ENCODE results near the gene MBOAT7.
"Not testable (repeated sequence)": the region's sequence is repeated elsewhere in the genome, so short reads cannot be mapped to it uniquely, and the experiment has no call there.

Gene MBOAT7

DNA sequence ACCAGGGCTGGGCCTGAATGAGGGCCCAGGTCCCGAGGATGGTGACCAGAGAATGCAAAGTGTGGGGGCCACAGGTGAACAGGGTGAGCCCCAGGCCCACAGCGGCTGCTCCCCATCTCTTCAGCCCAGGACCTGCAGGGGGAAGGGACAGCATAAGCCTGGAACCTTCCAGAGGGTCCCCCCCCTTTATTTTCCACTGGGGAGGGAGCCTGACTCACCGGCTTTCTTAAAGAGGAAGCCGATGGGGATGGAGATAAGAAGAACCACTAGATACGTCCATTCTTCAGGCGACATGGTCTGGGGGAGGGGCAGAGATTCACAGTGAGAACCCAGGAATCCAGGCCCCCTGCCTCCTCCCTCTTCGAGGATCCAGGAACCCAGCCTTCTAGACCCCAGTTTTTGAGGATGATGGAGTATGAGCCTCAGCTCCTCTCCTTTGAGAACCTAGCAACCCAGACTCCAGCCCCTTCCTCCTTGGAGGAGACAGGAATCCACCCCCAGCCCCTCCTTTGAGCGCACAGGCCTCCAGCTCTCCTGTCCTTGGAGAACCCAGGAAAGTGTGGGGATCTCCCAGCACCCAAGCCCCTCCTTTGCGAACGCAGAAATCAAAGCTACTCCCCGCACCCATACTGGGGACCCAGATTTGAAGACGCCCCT, 1.0 kb downstream of the MBOAT7 start:
- DNase-seq (ENCODE audit: low read depth), result no peak

DNA sequence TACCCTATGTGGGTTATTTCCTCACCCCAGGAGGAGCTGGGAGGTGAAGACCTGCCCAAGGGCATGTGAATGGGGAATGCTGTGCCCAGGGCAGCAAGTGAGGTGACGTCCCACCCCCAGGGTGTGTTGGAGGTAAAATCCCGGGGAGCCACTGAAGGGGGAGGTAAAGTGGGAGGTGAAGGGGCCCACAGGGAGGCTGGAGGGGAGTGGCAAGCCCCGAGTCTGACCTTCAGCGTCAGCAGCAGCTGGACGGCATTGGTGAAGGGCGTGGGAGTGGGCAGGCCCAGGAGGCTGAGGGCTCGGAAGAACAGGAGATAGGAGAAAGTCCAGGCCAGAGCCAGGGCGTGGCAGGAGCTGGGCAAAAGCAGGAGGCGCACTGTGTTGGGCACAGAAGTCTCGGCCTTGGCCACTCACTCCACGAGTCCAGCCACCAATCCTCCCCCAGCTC, 2.4 kb downstream of the MBOAT7 start:
- DNase-seq (ENCODE audit: low read depth), result no peak

DNA sequence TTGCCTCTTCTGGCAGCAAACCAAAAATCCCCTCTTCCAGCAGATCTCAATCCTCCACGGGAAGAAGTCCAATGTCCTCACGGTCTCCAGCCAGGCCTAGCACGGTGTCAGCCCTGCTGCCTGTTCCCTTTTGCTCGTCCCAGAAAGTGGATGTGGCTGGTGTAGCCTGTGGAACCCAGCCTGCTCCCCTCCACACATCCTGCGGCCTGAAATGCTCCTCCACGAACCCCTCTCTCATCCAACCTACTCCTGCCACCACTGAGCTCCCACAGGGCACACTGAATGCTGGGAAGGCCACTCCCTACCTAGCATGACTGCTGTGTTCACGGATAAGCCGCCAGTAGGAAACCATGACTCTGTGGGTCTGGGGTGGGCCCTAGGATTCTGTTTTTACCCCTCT, 3.0 kb downstream of the MBOAT7 start:
- DNase-seq (ENCODE audit: low read depth), result no peak

GRCh38 chr19:54183431-54183830, 5.9 kb downstream of the MBOAT7 start:
- no peak for DNase-seq (ENCODE audit: low read depth)

DNA sequence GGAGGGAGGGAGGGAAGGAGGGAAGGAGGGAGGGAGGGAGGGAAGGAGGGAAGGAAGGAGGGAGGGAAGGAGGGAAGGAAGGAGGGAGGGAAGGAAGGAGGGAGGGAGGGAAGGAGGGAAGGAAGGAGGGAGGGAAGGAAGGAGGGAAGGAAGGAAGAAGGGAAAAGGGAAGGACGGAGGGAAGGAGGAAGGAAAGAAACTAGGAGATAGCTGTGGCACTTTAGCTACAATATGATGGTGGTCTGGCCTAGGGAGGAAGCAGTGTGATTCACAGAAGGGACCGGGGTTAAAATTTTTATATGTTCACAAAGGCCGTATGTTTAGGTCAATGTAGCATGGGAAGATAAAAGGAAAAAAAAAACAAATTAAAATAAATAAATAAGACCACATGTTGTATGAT, 7.5 kb downstream of the MBOAT7 start:
- not testable (repeated sequence) for DNase-seq (ENCODE audit: low read depth)

GRCh38 chr19:54180691-54181091, 8.7 kb downstream of the MBOAT7 start:
- no peak for DNase-seq (ENCODE audit: low read depth)

DNA sequence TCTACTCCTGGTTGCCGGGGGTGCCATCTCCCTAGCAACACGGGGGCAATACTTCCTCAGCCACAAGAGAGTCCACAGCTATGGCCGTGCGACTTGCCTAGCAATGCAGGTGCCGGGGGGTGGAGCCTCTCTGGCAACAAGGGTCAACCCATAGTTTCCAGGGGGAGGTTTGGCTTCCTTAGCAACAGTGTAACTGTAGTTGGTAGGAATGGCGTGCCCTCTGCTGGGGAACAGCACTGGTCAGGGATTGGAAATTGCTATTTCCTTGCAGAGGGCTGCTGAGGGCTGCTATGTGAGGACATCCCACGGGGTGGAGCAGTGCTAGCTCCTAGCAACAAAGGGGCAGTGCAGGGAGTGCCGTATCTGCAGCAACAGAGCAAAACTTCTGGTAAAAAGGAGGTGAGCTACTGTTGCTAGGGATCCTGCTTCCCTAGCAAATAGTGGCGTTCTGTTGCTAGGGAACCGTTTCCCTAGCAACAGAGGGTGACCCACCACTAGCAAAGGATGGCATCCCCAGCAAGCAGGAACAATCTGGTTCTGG, 9.4 kb downstream of the MBOAT7 start:
- no peak for DNase-seq (ENCODE audit: low read depth)

- DNase-seq (ENCODE audit: low read depth), result no peak
Observed at GRCh38 chr19:54179262-54179852, 10.0 kb downstream of the MBOAT7 start.

GRCh38 chr19:54178581-54179261, 10.7 kb downstream of the MBOAT7 start:
- DNase-seq (ENCODE audit: low read depth), result no peak

DNA sequence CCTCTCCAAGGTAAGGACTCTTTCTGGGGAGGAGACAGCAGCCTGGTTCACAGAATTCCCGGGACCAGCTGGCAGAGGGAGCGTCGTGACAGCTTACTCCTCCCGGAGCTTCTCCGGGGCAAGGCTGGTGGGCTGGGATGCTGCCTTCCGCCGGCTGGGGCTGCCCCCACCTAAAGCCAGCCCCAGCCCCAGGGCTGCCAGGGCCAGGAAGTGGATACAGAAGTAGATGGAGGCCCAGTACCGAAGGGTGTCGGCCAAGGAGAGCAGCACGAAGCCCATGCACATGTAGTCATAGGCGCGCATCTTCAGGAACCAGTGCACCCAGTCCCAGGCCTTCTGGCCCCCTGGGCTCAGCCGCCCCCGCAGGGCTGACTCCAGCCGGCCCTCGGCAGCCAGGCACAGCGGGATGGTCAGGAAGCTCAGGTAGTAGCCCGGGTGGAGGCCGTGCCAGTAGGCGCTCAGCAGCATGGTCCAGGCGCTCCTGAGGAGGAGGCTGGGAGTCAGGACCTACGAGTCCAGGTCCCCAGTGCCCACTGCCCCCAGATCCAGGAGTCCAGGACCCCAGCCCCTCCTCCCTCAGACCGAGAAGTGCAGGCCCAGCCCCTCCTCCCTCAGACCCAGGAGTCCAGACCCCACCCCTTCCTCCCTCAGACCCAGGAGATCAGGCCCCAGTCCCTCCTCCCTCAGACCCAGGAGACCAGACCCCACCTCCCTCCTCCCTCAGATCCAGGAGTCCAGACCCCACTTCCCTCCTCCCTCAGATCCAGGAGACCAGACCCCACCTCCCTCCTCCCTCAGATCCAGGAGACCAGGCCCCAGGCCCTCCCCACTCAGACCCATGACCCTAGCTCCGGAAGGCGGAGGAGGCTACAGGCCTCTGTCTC, 15.2 kb downstream of the MBOAT7 start:
- no peak for DNase-seq (ENCODE audit: low read depth)

DNA sequence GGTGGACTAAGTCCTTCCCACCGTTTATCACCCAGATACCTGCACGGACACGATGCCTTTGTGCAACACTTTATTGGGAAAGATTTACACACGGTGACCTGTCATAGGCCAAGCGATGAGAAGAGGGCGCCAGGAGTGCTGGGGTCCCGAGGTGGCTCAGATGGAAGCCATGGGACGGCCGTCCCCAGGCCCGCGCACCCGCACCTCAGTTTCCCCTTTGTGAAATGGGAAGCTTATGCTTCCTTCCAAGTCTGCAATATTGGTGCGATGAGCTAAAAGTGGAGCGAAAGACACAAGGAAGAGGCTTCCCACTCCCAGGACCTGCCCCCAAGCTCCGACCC, 16.1 kb downstream of the MBOAT7 start:
- DNase-seq (ENCODE audit: low read depth), result no peak

DNA sequence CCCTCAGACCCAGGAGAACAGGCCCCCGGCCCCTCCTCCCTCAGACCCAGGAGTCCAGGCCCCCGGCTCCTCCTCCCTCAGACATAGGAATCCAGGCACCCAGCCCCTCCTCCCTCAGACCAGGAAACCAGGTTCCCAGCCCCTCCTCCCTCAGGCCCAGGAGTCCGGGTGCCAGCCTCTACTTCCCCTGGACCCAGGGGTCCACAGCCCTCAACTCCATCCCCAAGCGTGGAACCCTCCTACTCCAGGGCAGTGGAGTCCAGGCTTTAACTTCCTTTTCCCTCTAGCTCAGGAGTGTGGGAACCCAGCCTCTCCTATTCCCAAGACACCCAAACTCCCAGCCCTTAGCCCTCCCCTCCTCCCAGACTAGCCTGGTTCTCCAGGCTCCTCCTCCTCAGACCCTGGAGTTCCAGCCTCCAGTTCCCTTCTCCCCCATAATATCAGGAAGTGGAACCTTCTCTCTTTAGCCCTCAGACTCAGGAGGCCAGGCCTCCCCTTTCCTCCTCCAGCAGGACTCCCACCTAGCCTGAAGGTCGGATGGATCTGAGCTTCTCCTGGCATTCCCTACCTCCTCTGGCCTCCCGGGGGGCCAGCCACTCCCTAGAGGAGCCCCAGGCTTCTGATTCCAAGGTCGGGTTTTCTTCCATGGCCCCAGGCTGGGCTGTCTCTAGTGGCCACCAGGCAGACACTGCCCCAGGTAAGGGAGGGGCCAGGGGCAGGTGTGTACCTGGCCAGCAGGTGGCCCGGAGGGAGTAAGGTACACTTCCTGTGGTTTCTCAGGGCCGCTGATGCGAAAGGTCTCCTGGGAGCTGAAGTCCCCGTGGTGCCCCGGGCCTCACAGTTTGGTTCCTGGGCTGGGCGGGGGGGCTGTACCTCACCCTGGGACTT, 16.7 kb downstream of the MBOAT7 start, which contains the start of gene TMC4:
Gene TMC4 (minus strand): TSS at position 690 of the 888 bp plus-strand sequence. CDS start 43 bp downstream, at position 647.
- no peak for DNase-seq (ENCODE audit: low read depth)

GRCh38 chr19:54171736-54172431, 17.5 kb downstream of the MBOAT7 start:
- DNase-seq (ENCODE audit: low read depth), result not testable (repeated sequence)

- DNase-seq (ENCODE audit: low read depth), result no peak
Observed at GRCh38 chr19:54169149-54169740, 20.1 kb downstream of the MBOAT7 start.

GRCh38 chr19:54168174-54168917, 21.0 kb downstream of the MBOAT7 start:
- peak; percentile 62 for DNase-seq (ENCODE audit: low read depth)

DNA sequence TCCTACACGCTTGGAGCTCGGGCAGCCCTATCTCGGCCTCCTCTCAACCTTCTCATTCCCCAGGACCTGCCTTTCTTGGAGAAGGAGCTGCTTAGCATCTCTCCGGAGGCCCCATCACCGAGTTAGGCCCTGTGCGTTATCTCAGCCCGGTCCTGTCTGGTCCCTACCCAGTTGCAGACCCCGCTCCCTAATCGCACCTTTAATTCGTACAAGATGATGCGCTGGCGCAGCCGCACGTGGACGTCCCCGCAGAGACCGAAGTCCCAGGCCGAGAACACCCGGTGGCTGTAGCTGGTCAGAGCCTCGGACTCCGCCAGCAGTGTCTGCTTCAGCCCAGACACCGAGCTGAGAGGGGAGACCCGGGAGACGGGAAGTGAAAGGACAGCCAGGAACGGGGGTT, 24.2 kb downstream of the MBOAT7 start:
- no peak for DNase-seq (ENCODE audit: low read depth)

GRCh38 chr19:54164369-54165068, 24.9 kb downstream of the MBOAT7 start:
- DNase-seq (ENCODE audit: low read depth), result no peak

GRCh38 chr19:54162884-54163283, 26.5 kb downstream of the MBOAT7 start:
- DNase-seq (ENCODE audit: low read depth), result no peak

Measured in stromal cell of bone marrow (primary cell).